HL-60 (cell line): ENCODE measurements around the gene MMP7.

Source experiments
- GABPA ChIP-seq: IDR thresholded peaks from 2 replicates; pipeline ENCODE4 v1.6.1; 2012; ENCODE audit warnings: low read depth
- POLR2AphosphoS5 ChIP-seq: IDR thresholded peaks from 2 replicates; pipeline ENCODE4 v1.6.1; 2012; ENCODE audit warnings: low read depth
- SPI1 ChIP-seq: IDR thresholded peaks from 2 replicates; pipeline ENCODE4 v1.6.1; 2012; ENCODE audit warnings: low read depth, mild to moderate bottlenecking, borderline replicate concordance
- TF ChIP-seq, protein P1 (sequence below): IDR thresholded peaks from one replicate; pipeline ENCODE4 v1.5.1; 2011; ENCODE audit warnings: low read length, control low read depth, inconsistent platforms; ENCODE audit not compliant: insufficient read depth

DNA sequence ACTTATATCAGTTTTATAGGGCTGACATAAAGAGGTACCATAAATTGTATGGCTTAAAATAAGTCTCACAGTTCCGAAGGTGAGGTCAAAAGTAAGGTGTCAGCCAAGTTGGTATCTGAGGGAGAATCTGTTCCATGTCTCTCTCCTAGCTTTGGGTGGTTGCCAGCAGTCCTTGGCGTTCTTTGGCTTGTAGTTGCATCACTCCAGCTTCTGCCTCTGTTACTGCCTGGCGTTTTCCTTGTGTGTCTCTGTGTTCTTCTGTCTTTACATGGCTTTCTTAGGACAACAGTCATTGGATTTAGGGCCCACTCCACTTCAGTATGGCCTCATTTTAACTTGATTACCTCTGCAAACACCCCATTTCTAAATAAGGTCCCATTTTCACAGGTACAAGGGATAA is 16.7 kb downstream of the MMP7 start:
- no peak for TF ChIP-seq GABPA
- TF ChIP-seq POLR2AphosphoS5 = no peak
- TF ChIP-seq, protein P1, sequence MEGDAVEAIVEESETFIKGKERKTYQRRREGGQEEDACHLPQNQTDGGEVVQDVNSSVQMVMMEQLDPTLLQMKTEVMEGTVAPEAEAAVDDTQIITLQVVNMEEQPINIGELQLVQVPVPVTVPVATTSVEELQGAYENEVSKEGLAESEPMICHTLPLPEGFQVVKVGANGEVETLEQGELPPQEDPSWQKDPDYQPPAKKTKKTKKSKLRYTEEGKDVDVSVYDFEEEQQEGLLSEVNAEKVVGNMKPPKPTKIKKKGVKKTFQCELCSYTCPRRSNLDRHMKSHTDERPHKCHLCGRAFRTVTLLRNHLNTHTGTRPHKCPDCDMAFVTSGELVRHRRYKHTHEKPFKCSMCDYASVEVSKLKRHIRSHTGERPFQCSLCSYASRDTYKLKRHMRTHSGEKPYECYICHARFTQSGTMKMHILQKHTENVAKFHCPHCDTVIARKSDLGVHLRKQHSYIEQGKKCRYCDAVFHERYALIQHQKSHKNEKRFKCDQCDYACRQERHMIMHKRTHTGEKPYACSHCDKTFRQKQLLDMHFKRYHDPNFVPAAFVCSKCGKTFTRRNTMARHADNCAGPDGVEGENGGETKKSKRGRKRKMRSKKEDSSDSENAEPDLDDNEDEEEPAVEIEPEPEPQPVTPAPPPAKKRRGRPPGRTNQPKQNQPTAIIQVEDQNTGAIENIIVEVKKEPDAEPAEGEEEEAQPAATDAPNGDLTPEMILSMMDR = no peak
- TF ChIP-seq SPI1 = no peak
